Spleen (tissue), 11 donors: ENCODE results near the gene THY1. TPM values are rescaled to one million over a fixed set of nuclear protein-coding genes. Genes with fewer than 3 reads are reported as not detected.
A peak's percentile ranks its signal among the peaks of the same experiment; 100 is the strongest.

Source experiments
- DNase-seq: peaks from one replicate; pipeline ENCODE4 v3.0.0-alpha.2; 2020
- H3K27ac ChIP-seq, 8 donors: fragments of 200-600 bp; sonication (generic) in 7 of 8; 1 replicate in 4 of 8; 2 replicates in 4 of 8; pipeline versions ENCODE4 v1.5.0 to v1.8.0; 2016 to 2021; ENCODE audit warnings: inconsistent platforms in 4 of 8, mild to moderate bottlenecking in 4 of 8, moderate library complexity in 1 of 8
- H3K27me3 ChIP-seq, 7 donors: fragments of 200-600 bp; sonication (generic) in 6 of 7; replicated peaks in 1 of 7; 1 replicate in 4 of 7; 2 replicates in 3 of 7; pipeline versions ENCODE4 v1.5.0 to v1.8.0; 2016 to 2021; ENCODE audit warnings: inconsistent platforms in 3 of 7, mild to moderate bottlenecking in 1 of 7
- H3K36me3 ChIP-seq, 6 donors: fragments of 200-600 bp; sonication (generic) in 5 of 6; 1 replicate in 4 of 6; 2 replicates in 2 of 6; pipeline versions ENCODE4 v1.5.0 to v1.8.0; 2016 to 2021; ENCODE audit warnings: inconsistent platforms in 2 of 6
- H3K4me1 ChIP-seq, 6 donors: fragments of 200-600 bp; sonication (generic) in 5 of 6; 1 replicate in 3 of 6; 2 replicates in 3 of 6; pipeline versions ENCODE4 v1.5.0 to v1.8.0; 2016 to 2021; ENCODE audit warnings: inconsistent platforms in 3 of 6
- H3K4me3 ChIP-seq, 8 donors: fragments of 200-600 bp; sonication (generic) in 7 of 8; 1 replicate in 4 of 8; 2 replicates in 4 of 8; pipeline versions ENCODE4 v1.5.0 to v1.8.0; 2016 to 2021; ENCODE audit warnings: inconsistent platforms in 4 of 8, mild to moderate bottlenecking in 4 of 8, moderate library complexity in 2 of 8
- H3K9me3 ChIP-seq, 8 donors: fragments of 200-600 bp; sonication (generic) in 7 of 8; 1 replicate in 4 of 8; 2 replicates in 4 of 8; pipeline versions ENCODE4 v1.5.0 to v1.8.0; 2016 to 2021; ENCODE audit warnings: inconsistent platforms in 4 of 8
- CTCF ChIP-seq, 11 experiments: fragments of 200-600 bp in 7 of 11; fragments of 450-650 bp in 4 of 11; sonication (generic) in 4 of 11; IDR thresholded peaks in 8 of 11; conservative IDR thresholded peaks in 3 of 11; 1 replicate in 7 of 11; 2 replicates in 4 of 11; pipeline versions ENCODE4 v1.4.0 to v1.8.0; 2016 to 2021; ENCODE audit warnings: antibody characterized with exemption in 11 of 11, inconsistent platforms in 4 of 11, mild to moderate bottlenecking in 1 of 11
- POLR2A ChIP-seq, 3 donors: fragments of 450-650 bp; IDR thresholded peaks; one replicate each; pipeline ENCODE4 v1.5.1; 2017; ENCODE audit warnings: antibody characterized with exemption in 3 of 3, mild to moderate bottlenecking in 1 of 3
- POLR2AphosphoS5 ChIP-seq, 3 donors: sonication (generic); formaldehyde crosslinking; IDR thresholded peaks; one replicate each; pipeline ENCODE4 v1.5.1; 2017; ENCODE audit warnings: antibody characterized with exemption in 3 of 3
- WGBS, 5 donors: extraction: QIAGEN DNeasy Blood & Tissue Kit in 3 of 5; methylation state at CpG; one replicate each; pipeline versions ENCODE4 v1.1.5 to v1.1.7; 2013 to 2018; 5-methylcytosine and 5-hydroxymethylcytosine counted together
- intact Hi-C: fragments of 100-400 bp; cut with DNase I; formaldehyde crosslinking; loops from one replicate; pipeline ENCODE4 v1.15.0; 2023; ENCODE audit warnings: low total_unique reads
- polyA plus RNA-seq, 3 donors: library from polyadenylated mRNA; stranded (reverse); fragments of 200-250 nt; gene quantifications; one replicate each; pipeline ENCODE4 v1.2.1, GENCODE V29; 2013
- total RNA-seq, 7 donors: library from RNA; depleted of rRNA in 3 of 7; stranded (reverse); fragments of >200 nt in 3 of 7; fragmentation: NEBNext Ultra II Directional in 4 of 7; extraction: Animal tissue kit (Norgen Biotek cat#: 25700) in 4 of 7; gene quantifications; one replicate each; pipeline versions ENCODE4 v1.1.0 to v1.2.1, GENCODE V29; 2016 to 2021
- donor health status: healthy with polysubstance abuse.
- donor health status: DM: no; HTN: no; CAD: no; lungs with moderate emphysema.
- donor health status: DM: no; HTN: no; CAD: no.
- donor health status: Bipolar disorder and iron deficiency.
- donor health status: healthy.
- donor health status: DM: no; HTN: no; CAD: no.
- donor health status: DM: yes; HTN: yes; CAD: no.

THY1 gene
- total and polyA plus RNA-seq, 10 donors: 6.1 to 29.4 (median 14.2) TPM

GRCh38 chr11:119380827-119381180, 42.2 kb downstream of the THY1 start:
- intact Hi-C loops: no loop called here
- peak overlapping the region in 6 of 8 donors; percentile 45 to 74 (median 51) for H3K4me3 ChIP-seq
- 4 to 14% (median 8%) methylated on average over 8 to 10 of the region's 10 CpGs for WGBS, 5 donors
- no peaks in the 10 kb centered on the region for H3K36me3 ChIP-seq
- no peak overlapping the region for H3K27ac ChIP-seq
- TF ChIP-seq POLR2AphosphoS5 (IDR thresholded peaks at IDR 0.05) (no peak), POLR2A (IDR thresholded peaks at IDR 0.05) (no peak), CTCF (IDR thresholded peaks at IDR 0.05 in 8 of 11, conservative IDR thresholded peaks at IDR 0.05 in 3 of 11) (no peak)
- no peak for DNase-seq
- peaks cover 0 to 44% (median 0%) of the 10 kb centered on the region in 7 donors for H3K27me3 ChIP-seq
- H3K9me3 ChIP-seq: no peaks in the 10 kb centered on the region
- peaks cover 0 to 34% (median 19%) of the 10 kb centered on the region in 6 donors for H3K4me1 ChIP-seq

- Histone ChIP-seq H3K4me1 (peaks cover 0 to 36% (median 19%) of the 10 kb centered on the region in 6 donors), H3K9me3 (no peaks in the 10 kb centered on the region), H3K27ac (no peak overlapping the region), H3K4me3 (peak overlapping the region in 1 of 8 donors; percentile 74), H3K27me3 (peaks cover 0 to 44% (median 0%) of the 10 kb centered on the region in 7 donors), H3K36me3 (no peaks in the 10 kb centered on the region)
- WGBS, 5 donors: 69 to 87% (median 79%) methylated on average over 8 to 13 of the region's 13 CpGs
- no peak for DNase-seq
- TF ChIP-seq POLR2A (IDR thresholded peaks at IDR 0.05): no peak
- TF ChIP-seq CTCF (IDR thresholded peaks at IDR 0.05 in 8 of 11, conservative IDR thresholded peaks at IDR 0.05 in 3 of 11): no peak
- TF ChIP-seq POLR2AphosphoS5 (IDR thresholded peaks at IDR 0.05): no peak
- intact Hi-C loops: no loop called here
These were observed 42.7 kb downstream of the THY1 start for GRCh38 chr11:119380160-119380826.

- no peak for DNase-seq
- intact Hi-C loops: no loop called here
- no peak overlapping the region for H3K27ac ChIP-seq
- no peaks in the 10 kb centered on the region for H3K36me3 ChIP-seq
- H3K4me3 ChIP-seq: no peak overlapping the region
- peaks cover 0 to 49% (median 24%) of the 10 kb centered on the region in 6 donors for H3K4me1 ChIP-seq
- H3K27me3 ChIP-seq: peaks cover 0 to 41% (median 0%) of the 10 kb centered on the region in 7 donors
- 71 to 86% (median 84%) methylated on average over 10 of the region's 10 CpGs for WGBS, 5 donors
- H3K9me3 ChIP-seq: no peaks in the 10 kb centered on the region
- TF ChIP-seq POLR2A (IDR thresholded peaks at IDR 0.05) (no peak), POLR2AphosphoS5 (IDR thresholded peaks at IDR 0.05) (no peak), CTCF (IDR thresholded peaks at IDR 0.05 in 8 of 11, conservative IDR thresholded peaks at IDR 0.05 in 3 of 11) (no peak)
These were observed 44.0 kb downstream of the THY1 start for GRCh38 chr11:119378851-119379465.

- no peak for TF ChIP-seq POLR2AphosphoS5 (IDR thresholded peaks at IDR 0.05)
- no peak for TF ChIP-seq CTCF (IDR thresholded peaks at IDR 0.05 in 8 of 11, conservative IDR thresholded peaks at IDR 0.05 in 3 of 11)
- TF ChIP-seq POLR2A (IDR thresholded peaks at IDR 0.05): no peak
- H3K4me3 ChIP-seq: no peak overlapping the region
- 66 to 86% (median 80%) methylated on average over 4 to 6 of the region's 6 CpGs for WGBS, 5 donors
- intact Hi-C loops: no loop called here
- peaks cover 0 to 55% (median 27%) of the 10 kb centered on the region in 6 donors for H3K4me1 ChIP-seq
- DNase-seq: no peak
- H3K36me3 ChIP-seq: no peaks in the 10 kb centered on the region
- H3K9me3 ChIP-seq: no peaks in the 10 kb centered on the region
- H3K27me3 ChIP-seq: peaks cover 0 to 38% (median 0%) of the 10 kb centered on the region in 7 donors
- H3K27ac ChIP-seq: no peak overlapping the region
These were observed 44.9 kb downstream of the THY1 start for GRCh38 chr11:119377961-119378667.
